Fibroblast of peridontal ligament (primary cell): ENCODE measurements around the gene PDCD2.
"Not testable (repeated sequence)": the region's sequence is repeated elsewhere in the genome, so short reads cannot be mapped to it uniquely, and the experiment has no call there.

Experiments used
- DNase-seq: peaks from one replicate; pipeline ENCODE4 v3.0.0-alpha.2; 2010; ENCODE audit errors: extremely low read depth

The PDCD2 gene

DNA sequence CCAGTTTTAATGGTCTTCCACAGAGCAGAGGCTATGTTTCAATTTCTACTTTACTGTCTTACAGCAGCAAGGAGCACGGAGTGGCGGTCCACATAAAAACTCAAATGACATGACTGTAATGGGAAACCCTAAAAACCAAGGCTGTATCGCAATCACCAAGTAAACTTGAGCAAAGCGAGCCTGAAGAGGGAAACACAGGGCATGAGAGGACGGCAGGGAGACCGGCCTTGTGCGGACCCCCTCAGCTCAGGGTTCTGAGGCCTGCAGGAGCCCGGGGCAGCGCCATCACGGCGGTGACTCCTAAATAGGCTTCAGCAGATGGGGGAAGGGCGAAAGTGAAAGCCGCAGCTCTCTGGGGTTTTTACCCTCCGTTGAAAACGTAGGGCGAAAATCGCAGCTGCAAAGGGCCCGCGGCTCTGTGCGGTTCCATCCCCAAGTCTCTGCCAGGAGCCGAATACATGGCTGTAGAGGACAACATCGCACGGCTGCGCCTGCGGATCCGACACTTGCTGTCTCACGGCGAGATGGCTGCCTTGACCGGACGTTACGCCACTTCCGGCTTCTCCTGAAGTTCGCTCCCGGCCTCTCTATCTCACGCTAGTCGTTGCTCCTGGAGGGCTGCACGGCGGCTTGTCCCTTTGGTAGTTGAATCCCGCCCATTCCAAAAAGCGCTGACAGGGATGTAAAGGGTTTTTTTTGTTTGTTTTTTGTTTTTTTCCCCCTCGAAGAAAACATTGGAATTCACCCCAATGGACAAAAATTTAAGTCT lies 31.5 kb downstream of the PDCD2 start, which contains the start of gene PSMB1:
PSMB1 (minus strand) TSS at position 543 of the 769 bp plus-strand sequence; CDS start at position 478, 65 bp downstream.
- peak; percentile 96 for DNase-seq

DNA sequence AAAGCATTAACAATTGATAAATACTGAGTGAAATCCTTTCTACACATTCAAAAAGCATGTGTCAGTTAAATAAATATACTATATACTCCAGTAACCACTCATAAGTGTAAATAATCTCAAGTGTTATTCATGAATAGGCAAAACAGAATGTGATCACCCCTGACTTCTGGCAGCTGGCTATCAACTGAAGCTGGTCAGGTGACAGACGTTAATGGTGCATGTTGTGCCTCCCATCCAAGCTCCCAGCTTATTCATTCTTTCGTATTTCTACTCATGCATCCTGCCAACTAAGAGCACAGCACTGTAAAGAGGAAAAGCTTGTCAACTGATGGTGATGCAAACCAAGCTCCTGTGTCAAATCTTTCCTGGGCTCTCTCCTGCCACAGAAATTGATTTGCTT lies 39.0 kb downstream of the PDCD2 start:
- no peak for DNase-seq

DNA sequence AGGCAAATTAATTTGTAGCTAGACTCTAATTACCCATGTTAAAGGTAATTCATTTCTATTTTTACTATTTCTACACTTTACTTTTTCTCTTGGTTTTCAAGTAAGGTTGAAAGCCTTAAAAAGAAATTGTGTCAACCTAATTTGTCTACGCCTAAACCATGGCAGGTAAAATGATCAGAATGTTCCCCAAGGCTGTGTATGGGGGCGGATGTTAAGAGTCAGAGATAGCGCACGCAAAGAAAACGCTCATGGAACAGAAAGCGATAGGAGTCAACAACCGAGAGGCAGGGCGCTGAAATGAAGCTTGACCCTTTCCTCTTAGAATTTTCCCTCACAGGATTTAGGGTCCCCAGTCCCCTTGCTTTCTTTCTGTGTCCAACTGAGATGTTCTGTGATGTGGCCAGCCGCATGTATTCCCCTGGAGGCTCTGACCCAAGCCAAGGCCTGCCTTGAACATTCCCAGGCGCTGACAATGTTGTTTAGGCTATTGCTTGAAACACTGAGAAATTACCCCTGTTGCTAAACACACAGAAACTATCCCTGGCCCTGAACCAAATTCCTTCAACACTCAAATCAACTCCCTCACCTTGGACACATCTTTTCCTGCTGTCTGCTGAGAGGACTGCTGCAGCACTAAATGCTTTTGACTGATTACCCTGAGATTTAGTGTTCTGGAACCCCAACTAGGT lies 42.3 kb downstream of the PDCD2 start:
- no peak for DNase-seq

DNA sequence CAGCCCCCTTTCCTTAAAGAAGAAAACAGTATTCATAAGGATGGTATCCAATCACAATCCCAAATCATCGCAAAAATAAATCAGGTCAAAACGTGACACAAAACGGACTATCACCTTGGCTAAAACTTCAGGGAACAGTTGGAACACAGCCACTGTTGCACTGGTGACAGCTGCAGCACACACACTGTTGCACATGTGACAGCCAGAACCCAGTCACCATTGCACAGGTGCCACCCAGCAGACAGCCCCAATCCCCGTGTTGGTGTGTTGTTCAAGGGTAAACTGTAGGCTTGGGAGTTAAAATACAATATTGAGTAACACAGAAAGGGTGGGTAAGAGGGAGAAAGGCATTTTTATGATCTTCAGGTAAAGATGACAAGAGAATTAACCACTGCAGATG lies 47.1 kb downstream of the PDCD2 start:
- no peak for DNase-seq

DNA sequence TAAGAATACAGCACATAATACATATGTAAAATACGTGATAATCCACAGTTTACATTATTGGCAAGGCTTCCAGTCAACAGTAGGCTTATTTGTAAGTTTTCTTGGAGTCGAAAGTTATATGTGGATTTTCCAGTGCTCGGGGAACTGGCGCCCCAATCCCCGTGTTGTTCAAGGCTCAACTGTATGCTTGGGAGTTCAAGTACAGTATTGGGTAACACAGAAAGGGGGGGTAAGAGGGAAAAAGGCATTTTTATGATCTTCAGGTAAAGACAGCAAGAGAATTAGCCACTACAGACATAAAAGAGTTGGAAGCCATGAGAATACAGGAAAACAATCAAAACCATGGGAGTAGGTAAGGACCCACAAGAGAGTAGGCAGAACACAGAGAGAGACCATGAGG lies 47.8 kb downstream of the PDCD2 start:
- DNase-seq: no peak

DNA sequence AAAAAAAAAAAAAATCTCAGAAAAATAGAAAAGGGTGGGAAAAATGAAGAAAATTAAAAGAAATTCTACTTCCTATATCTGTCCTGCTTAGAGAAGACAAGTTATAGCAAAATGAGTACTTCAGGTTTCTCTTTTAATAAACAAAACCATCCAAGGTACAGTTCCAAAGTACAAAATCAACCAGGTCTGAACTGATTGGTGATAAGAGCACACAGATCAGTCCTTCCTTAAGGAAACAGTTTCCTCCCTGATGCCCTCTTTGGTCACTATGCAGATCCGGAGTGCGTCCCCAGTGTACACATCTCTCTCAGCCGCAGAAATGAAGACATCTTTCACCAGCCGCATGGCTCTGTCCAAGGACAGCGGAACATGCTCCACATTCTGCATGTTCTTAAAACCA lies 49.4 kb downstream of the PDCD2 start:
- no peak for DNase-seq

DNA sequence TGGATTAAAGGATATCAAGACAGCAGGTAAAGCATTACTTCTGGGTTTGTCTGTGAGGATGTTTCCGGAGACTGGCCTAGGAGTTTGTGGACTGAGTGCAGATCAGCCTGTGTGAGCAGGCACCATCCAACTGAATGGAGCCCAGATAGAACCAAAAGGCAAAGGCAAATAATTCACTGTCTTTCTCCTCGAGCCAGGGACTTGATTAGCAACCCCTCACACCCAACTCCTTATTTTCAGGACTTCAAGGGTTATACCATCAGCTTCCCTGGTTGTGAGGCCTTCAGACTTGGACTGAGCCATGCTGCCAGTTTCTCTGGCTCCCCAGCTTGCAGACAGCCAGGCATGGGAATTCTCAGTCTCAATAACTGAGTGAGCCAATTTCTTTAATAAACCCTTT lies 50.6 kb downstream of the PDCD2 start:
- no peak for DNase-seq

DNA sequence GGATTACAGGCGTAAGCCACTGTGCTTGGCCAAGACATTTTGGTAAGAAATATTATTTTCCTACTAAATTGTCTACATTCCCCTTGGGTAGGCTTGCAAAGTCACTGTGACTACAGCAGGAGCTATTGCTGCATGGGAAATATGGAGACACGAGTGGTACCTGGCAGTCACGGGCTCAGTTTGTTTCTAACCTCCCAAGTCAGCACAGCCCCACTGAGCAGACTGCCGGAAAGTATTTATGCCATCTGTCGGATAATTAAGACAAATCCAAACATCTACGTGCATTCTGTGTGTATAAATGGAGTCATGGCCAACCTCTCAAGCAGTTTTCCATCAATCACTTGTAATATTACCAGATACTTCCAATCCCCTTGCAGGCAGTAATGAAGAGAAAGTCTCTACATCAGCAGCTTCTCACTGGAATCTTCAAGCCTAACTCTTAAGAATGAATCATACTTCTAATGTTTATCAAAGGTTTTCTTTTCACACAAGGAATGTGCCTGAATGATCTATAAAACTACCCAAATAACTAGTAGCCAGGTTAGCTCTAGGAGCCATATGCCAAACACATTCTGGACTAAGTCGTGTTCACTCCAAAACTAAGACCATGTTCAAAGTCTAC lies 51.5 kb downstream of the PDCD2 start:
- no peak for DNase-seq

DNA sequence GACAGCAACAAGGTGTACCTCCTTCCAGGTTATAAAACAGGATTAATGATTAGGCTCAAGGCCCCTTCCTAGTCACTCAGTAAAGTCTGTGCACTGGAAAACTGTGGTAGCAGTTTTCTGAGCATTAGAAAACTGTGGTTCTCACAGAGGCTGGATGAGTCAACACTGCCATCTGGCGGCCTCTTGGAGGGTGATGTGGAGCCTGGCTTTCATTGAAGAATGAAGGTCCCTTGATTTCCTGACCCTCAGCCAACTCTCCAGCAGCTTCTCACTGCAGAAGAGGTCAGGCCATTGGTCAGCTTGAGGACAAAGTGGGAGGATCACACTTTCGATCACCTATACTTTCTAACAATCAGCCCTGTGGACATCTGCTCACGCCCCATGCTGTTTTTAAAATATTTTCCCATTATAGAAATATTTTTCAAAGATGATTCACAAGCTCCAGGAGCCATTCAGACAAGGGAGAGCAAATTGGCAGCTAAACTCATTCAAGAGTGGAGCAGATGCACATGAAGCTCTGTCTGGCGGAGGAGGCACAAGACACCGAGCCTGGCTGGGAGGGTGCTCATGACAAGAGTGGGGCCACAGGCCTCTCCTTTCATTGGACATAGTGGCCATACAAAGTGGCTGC lies 54.5 kb downstream of the PDCD2 start:
- peak; percentile 81 for DNase-seq

DNA sequence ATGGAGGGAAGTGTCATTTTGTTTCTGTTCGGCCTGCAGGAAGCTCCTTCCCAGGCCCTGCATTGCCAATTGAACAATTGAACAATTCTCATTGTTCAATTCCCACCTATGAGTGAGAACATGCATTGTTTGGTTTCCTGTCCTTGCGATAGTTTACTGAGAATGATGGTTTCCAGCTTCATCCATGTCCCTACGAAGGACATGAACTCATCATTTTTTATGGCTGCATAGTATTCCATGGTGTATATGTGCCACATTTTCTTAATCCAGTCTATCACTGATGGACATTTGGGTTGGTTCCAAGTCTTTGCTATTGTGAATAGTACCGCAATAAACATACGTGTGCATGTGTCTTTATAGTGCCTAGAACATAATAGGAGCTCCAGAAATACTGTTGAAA lies 56.4 kb downstream of the PDCD2 start:
- DNase-seq: not testable (repeated sequence)

DNA sequence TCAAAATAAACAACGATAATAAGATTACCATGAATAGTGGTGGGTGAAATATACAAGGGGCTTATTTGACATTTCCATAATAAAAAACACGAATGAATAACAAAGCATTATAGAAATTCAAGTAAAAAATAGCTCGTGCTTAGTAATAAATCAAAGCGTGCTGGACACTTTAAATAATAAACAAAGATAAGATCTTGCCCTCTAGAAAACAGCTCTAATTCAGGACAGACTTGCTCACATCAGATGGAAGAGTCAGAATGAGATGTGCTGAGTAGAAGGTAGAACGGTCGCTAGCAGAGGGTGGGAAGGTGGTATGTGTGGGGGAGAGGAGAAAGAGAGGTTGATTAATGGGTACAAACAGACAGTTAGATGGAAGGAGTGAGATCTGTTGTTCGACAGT lies 58.6 kb downstream of the PDCD2 start:
- no peak for DNase-seq
